D721Med (cell line): Measurements from ENCODE around the gene ARID1A.

ENCODE experiments used
- DNase-seq: peaks from one replicate; pipeline ENCODE4 v3.0.0; 2011; ENCODE audit warnings: low spot score; ENCODE audit not compliant: insufficient read length
- FAIRE-seq: peaks from 2 replicates; lab custom pipeline; 2011; peaks lifted over from hg19 to GRCh38; lab: Jason Lieb, UNC
- CTCF ChIP-seq: IDR thresholded peaks from 2 replicates; pipeline ENCODE4 v1.5.1; 2012; ENCODE audit warnings: mild to moderate bottlenecking, control low read depth; ENCODE audit not compliant: insufficient read depth; ENCODE audit errors: missing control alignments

Gene ARID1A

GRCh38 chr1:26729633-26730032 is 33.8 kb downstream of the ARID1A start:
- FAIRE-seq, result no peak
- no peak for DNase-seq
- no peak for TF ChIP-seq CTCF

DNA sequence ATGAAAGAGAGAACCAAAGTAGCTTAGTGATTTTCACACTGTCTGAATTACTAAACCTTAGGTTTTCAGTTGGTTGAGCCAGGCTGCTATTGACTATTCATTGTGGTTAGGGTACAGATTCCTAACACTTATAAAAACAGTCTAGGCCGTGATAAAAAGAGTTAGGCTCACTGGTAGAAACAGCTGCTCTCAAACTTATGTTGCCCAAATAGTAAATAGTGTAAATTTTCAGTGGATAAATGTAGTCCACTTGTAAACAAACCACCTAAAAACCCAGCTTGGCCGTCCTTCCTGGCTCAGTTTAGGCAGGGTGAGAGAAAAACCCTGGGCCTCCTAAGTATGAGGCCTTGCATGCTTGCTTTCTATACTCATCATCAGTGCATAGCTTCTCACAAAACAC is 34.9 kb downstream of the ARID1A start:
- DNase-seq (no peak), FAIRE-seq (no peak)
- TF ChIP-seq CTCF, result no peak

- DNase-seq, result no peak
- TF ChIP-seq CTCF, result no peak
- no peak for FAIRE-seq
These were observed 35.6 kb downstream of the ARID1A start for GRCh38 chr1:26731233-26731902.

- FAIRE-seq, result no peak
These were observed 37.6 kb downstream of the ARID1A start for GRCh38 chr1:26733392-26733791.

DNA sequence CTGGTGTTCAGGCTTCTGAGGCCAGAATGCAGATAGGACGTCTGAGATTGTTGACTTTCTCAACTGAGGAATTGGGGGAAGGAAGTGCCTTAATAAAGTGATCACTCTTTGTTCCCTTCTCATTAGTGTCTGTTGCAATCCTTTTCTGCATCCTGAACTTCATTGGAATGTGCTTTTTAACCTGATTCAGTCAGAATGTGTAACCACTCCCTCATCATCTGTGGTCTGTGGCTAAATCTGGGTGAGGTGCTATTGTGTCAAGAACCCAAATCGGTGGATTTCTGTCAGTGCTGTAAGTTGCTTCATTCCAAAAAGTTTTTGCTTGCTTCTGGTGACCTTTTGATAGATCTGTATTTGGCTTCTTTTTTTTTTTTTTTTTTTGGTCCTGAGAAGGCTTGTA is 38.2 kb downstream of the ARID1A start:
- no peak for TF ChIP-seq CTCF
- FAIRE-seq (no peak), DNase-seq (no peak)

More at GRCh38 chr1:26733392-26733791, 37.6 kb downstream of the ARID1A start:
- no peak for TF ChIP-seq CTCF
- DNase-seq, result no peak

DNA sequence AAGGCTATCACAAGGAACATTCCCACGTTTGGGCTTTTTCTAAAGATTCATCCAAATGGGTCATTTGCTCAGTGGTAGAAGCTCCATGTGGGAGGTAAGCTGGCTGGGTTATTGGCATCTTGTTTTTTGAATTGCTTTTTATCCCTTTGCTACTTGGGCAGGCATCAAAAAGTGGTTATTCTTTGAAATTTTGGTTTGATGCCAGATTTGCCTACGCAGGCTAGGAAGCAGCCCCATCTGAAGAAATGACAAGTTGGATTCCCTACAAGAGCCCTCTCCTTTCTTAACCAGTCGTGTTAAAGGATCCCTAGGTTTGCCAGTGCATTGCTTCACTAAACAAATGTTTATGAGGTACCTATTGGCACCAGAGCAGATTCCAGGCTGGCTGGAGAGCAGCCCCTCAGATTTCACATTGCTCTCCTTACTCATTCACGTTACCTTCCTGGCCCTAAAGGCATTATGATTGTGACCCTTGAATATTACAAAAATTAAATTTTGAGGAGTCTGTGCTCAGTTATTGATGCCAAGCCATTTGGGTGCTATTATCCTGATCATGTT is 38.8 kb downstream of the ARID1A start:
- DNase-seq (no peak), FAIRE-seq (no peak)
- no peak for TF ChIP-seq CTCF

GRCh38 chr1:26739329-26739914 is 43.6 kb downstream of the ARID1A start:
- FAIRE-seq (no peak), DNase-seq (no peak)
- TF ChIP-seq CTCF, result no peak
